K562 (cell line): ENCODE data around the gene CD14. TPM values are rescaled to one million over a fixed set of nuclear protein-coding genes. Genes with fewer than 3 reads are reported as not detected.

Experiments
- ARNT ChIP-seq, 2 experiments: fragments of 450-650 bp; IDR thresholded peaks; 2 replicates each; pipeline ENCODE4 v1.6.1; 2016; ENCODE audit warnings: mild to moderate bottlenecking in 1 of 2
- BCL6 ChIP-seq: fragments of 250-450 bp; sonication (Bioruptor Pico); IDR thresholded peaks from 2 replicates; pipeline ENCODE4 v1.4.0; 2020
- CHD1 ChIP-seq: fragments of 200-600 bp; sonication (generic); IDR thresholded peaks from one replicate; pipeline ENCODE4 v1.6.1; 2012; ENCODE audit warnings: mild to moderate bottlenecking, moderate library complexity, low read length, inconsistent platforms
- CXXC5 ChIP-seq: fragments of 250-450 bp; sonication (Bioruptor Pico); IDR thresholded peaks from 2 replicates; pipeline ENCODE4 v1.8.0; 2022; ENCODE audit warnings: inconsistent platforms, mild to moderate bottlenecking, moderate library complexity
- GABPB1 ChIP-seq: sonication (generic); formaldehyde crosslinking; IDR thresholded peaks from 2 replicates; pipeline ENCODE4 v1.8.0; 2022; ENCODE audit warnings: mild to moderate bottlenecking, missing genetic modification reagents
- HCFC1 ChIP-seq: IDR thresholded peaks from 2 replicates; pipeline ENCODE4 v1.6.1; 2012; ENCODE audit warnings: low read depth, low read length, improper control_type of control experiment
- JUN ChIP-seq, 2 experiments: sonication (generic) in 1 of 2; formaldehyde crosslinking in 1 of 2; IDR thresholded peaks; 2 replicates each; pipeline versions ENCODE4 v1.6.1 to v1.8.0; 2012 to 2022; ENCODE audit warnings: borderline replicate concordance in 2 of 2, mild to moderate bottlenecking in 2 of 2, improper control_type of control experiment in 1 of 2, low read depth in 1 of 2, low read length in 1 of 2, missing genetic modification reagents in 1 of 2
- KLF1 ChIP-seq: fragments of 450-650 bp; IDR thresholded peaks from 2 replicates; pipeline ENCODE4 v1.6.1; 2016; ENCODE audit warnings: missing genetic modification characterization, missing compliant biosample characterization
- LARP7 ChIP-seq: fragments of 450-650 bp; IDR thresholded peaks from 2 replicates; pipeline ENCODE4 v1.6.1; 2016
- MIER1 ChIP-seq: fragments of 450-650 bp; IDR thresholded peaks from 2 replicates; pipeline ENCODE4 v1.6.1; 2016; ENCODE audit warnings: antibody characterized with exemption, mild to moderate bottlenecking, low read depth
- MTA3 ChIP-seq: fragments of 450-650 bp; formaldehyde crosslinking; IDR thresholded peaks from 2 replicates; pipeline ENCODE4 v1.6.1; 2017; ENCODE audit warnings: mild to moderate bottlenecking, borderline replicate concordance
- PHB2 ChIP-seq: fragments of 450-650 bp; IDR thresholded peaks from 2 replicates; pipeline ENCODE4 v1.6.1; 2017; ENCODE audit warnings: low read depth
- POLR2AphosphoS2 ChIP-seq: IDR thresholded peaks from 2 replicates; pipeline ENCODE4 v1.6.1; 2012; ENCODE audit warnings: low read length, improper control_type of control experiment
- RCOR1 ChIP-seq, 2 experiments: IDR thresholded peaks; 2 replicates each; pipeline ENCODE4 v1.6.1; 2012; ENCODE audit warnings: low read depth in 2 of 2, low read length in 2 of 2, borderline replicate concordance in 1 of 2, improper control_type of control experiment in 1 of 2
- ZNF408 ChIP-seq: fragments of 250-450 bp; sonication (Bioruptor Pico); IDR thresholded peaks from 2 replicates; pipeline ENCODE4 v1.4.0; 2020; ENCODE audit warnings: low read depth, mild to moderate bottlenecking, moderate library complexity
- ZNF586 ChIP-seq: fragments of 450-650 bp; formaldehyde crosslinking; conservative IDR thresholded peaks from 2 replicates; pipeline ENCODE4 v1.4.0; 2020; ENCODE audit warnings: mild to moderate bottlenecking, moderate library complexity
- polyA plus RNA-seq, 8 experiments: library from polyadenylated mRNA; depleted of rRNA in 4 of 8; stranded (reverse) in 5 of 8; unstranded in 3 of 8; fragments of >200 nt; fragmentation: Nextera tagmentation in 2 of 8; fragmentation: Illumina TruSeq in 1 of 8; extraction: Ambion mirVana in 2 of 8; extraction: Trizol in 1 of 8; gene quantifications; 2 replicates each; pipeline versions ENCODE4 v1.2.1 to v1.2.3, GENCODE V29; 2011 to 2014; ENCODE audit warnings: inconsistent platforms in 1 of 8, missing spikeins in 1 of 8
- total RNA-seq, 7 experiments: library from RNA; depleted of rRNA in 6 of 7; stranded (reverse); fragments of >200 nt in 6 of 7; fragmentation: Illumina TruSeq in 2 of 7; extraction: Trizol in 2 of 7; gene quantifications; 2 replicates each; pipeline versions ENCODE4 v1.2.1 to v1.2.3, GENCODE V29; 2011 to 2021; ENCODE audit warnings: low replicate concordance in 1 of 7
- TF ChIP-seq, protein P1 (sequence below), 3 experiments: fragments of 200-800 bp in 1 of 3; fragments of 250-450 bp in 1 of 3; fragments of 450-650 bp in 1 of 3; sonication (Bioruptor Pico) in 1 of 3; sonication (Bioruptor generic) in 1 of 3; formaldehyde crosslinking in 1 of 3; IDR thresholded peaks; 2 replicates each; pipeline versions ENCODE4 v1.6.1 to v1.8.0; 2016 to 2022; ENCODE audit warnings: mild to moderate bottlenecking in 2 of 3, missing genetic modification characterization in 2 of 3, missing compliant biosample characterization in 1 of 3, moderate library complexity in 1 of 3
- TF ChIP-seq, protein P2 (sequence below), 2 experiments: fragments of 450-650 bp; conservative IDR thresholded peaks; 2 replicates each; pipeline ENCODE4 v1.6.1; 2017; ENCODE audit warnings: mild to moderate bottlenecking in 2 of 2, moderate library complexity in 2 of 2
- TF ChIP-seq, protein P3 (sequence below): fragments of 450-650 bp; formaldehyde crosslinking; IDR thresholded peaks from 2 replicates; pipeline ENCODE4 v1.4.0; 2022; ENCODE audit warnings: missing genetic modification characterization
- TF ChIP-seq, protein P4 (sequence below): fragments of 450-650 bp; formaldehyde crosslinking; IDR thresholded peaks from 2 replicates; pipeline ENCODE4 v1.4.0; 2020; ENCODE audit warnings: mild to moderate bottlenecking, moderate library complexity

CD14 gene
- total and polyA plus RNA-seq, 9 of the 15 experiments (the other 6 are each of a cell fraction or from before 2014, with no cell fraction given), result 0.07 to 0.47 (median 0.14) TPM; not detected in 2

DNA sequence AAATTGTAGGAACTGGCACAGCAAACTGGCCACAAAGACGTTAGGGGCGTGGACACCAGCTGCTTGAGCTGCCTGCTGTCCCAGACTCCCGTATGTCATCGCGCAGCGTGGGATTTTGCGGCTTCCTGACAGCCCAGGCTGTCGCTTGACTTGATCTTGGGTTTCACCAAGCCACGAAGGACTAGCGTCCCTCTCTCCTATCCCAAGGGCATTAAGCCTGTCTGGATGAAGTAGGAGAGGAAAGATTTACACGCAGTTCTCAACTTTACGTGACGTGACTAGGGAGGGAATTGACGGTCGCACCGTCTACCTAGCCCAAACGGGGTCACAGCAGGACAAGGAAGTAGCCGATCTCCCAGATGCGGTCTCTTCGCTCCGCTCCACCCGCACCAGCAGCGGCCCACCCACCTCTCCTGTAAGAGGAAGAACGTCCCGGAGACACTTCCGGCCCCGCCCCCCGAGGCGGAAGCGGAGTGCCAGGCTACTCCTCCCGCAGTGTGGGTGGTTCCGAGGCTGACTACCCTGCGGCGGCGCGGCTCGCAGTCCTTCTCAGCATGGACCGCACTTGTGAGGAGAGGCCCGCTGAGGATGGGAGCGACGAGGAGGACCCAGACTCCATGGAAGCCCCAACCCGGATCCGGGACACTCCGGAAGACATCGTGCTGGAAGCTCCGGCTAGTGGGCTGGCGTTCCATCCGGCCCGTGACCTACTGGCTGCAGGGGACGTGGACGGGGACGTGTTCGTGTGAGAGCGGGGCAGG is 31.6 kb upstream of the CD14 start, which contains the start of gene WDR55 (continued):
- TF ChIP-seq, protein P1, sequence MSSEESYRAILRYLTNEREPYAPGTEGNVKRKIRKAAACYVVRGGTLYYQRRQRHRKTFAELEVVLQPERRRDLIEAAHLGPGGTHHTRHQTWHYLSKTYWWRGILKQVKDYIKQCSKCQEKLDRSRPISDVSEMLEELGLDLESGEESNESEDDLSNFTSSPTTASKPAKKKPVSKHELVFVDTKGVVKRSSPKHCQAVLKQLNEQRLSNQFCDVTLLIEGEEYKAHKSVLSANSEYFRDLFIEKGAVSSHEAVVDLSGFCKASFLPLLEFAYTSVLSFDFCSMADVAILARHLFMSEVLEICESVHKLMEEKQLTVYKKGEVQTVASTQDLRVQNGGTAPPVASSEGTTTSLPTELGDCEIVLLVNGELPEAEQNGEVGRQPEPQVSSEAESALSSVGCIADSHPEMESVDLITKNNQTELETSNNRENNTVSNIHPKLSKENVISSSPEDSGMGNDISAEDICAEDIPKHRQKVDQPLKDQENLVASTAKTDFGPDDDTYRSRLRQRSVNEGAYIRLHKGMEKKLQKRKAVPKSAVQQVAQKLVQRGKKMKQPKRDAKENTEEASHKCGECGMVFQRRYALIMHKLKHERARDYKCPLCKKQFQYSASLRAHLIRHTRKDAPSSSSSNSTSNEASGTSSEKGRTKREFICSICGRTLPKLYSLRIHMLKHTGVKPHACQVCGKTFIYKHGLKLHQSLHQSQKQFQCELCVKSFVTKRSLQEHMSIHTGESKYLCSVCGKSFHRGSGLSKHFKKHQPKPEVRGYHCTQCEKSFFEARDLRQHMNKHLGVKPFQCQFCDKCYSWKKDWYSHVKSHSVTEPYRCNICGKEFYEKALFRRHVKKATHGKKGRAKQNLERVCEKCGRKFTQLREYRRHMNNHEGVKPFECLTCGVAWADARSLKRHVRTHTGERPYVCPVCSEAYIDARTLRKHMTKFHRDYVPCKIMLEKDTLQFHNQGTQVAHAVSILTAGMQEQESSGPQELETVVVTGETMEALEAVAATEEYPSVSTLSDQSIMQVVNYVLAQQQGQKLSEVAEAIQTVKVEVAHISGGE (CRISPR knock-in tag; IDR thresholded peaks at IDR 0.05), result peak; percentile 88 to 98 (median 88); a peak in 5 of 6 replicates
- no peak for TF ChIP-seq LARP7
- TF ChIP-seq MIER1, result no peak
- no peak for TF ChIP-seq PHB2
- TF ChIP-seq ZNF408 (CRISPR knock-in tag), result no peak
- no peak for TF ChIP-seq ZNF586 (CRISPR knock-in tag)
- peak; percentile 54 for TF ChIP-seq CHD1
- peak; percentile 96 for TF ChIP-seq GABPB1 (CRISPR knock-in tag)
- TF ChIP-seq MTA3, result peak; percentile 94
- TF ChIP-seq JUN (IDR thresholded peaks at IDR 0.05; ENCODE audit: borderline replicate concordance, low read depth, low read length), result peak; percentile 3; the same call in 1 of the 2 replicates
- no peak for TF ChIP-seq JUN (CRISPR knock-in tag; IDR thresholded peaks at IDR 0.05; ENCODE audit: borderline replicate concordance)
- peak; percentile 89 for TF ChIP-seq CXXC5
- TF ChIP-seq HCFC1, result peak; percentile 56; the same call in 1 of the 2 replicates
- TF ChIP-seq KLF1, result peak; percentile 64
- TF ChIP-seq RCOR1 (IDR thresholded peaks at IDR 0.05; ENCODE audit: borderline replicate concordance in 1 of 2, low read depth in 2 of 2, low read length in 2 of 2), result no peak; a peak in 1 of 4 replicates
- 0 out of 2 replicates have a peak, but pooled peaks have one; percentile 43 for TF ChIP-seq POLR2AphosphoS2
- TF ChIP-seq, protein P2, sequence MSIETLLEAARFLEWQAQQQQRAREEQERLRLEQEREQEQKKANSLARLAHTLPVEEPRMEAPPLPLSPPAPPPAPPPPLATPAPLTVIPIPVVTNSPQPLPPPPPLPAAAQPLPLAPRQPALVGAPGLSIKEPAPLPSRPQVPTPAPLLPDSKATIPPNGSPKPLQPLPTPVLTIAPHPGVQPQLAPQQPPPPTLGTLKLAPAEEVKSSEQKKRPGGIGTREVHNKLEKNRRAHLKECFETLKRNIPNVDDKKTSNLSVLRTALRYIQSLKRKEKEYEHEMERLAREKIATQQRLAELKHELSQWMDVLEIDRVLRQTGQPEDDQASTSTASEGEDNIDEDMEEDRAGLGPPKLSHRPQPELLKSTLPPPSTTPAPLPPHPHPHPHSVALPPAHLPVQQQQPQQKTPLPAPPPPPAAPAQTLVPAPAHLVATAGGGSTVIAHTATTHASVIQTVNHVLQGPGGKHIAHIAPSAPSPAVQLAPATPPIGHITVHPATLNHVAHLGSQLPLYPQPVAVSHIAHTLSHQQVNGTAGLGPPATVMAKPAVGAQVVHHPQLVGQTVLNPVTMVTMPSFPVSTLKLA (conservative IDR thresholded peaks at IDR 0.05), result peak; percentile 80 to 91
- TF ChIP-seq, protein P3, sequence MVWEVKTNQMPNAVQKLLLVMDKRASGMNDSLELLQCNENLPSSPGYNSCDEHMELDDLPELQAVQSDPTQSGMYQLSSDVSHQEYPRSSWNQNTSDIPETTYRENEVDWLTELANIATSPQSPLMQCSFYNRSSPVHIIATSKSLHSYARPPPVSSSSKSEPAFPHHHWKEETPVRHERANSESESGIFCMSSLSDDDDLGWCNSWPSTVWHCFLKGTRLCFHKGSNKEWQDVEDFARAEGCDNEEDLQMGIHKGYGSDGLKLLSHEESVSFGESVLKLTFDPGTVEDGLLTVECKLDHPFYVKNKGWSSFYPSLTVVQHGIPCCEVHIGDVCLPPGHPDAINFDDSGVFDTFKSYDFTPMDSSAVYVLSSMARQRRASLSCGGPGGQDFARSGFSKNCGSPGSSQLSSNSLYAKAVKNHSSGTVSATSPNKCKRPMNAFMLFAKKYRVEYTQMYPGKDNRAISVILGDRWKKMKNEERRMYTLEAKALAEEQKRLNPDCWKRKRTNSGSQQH (CRISPR knock-in tag), result 0 out of 2 replicates have a peak, but pooled peaks have one; percentile 42
- no peak for TF ChIP-seq BCL6 (CRISPR knock-in tag)
- no peak for TF ChIP-seq ARNT (IDR thresholded peaks at IDR 0.05)
- TF ChIP-seq, protein P4, sequence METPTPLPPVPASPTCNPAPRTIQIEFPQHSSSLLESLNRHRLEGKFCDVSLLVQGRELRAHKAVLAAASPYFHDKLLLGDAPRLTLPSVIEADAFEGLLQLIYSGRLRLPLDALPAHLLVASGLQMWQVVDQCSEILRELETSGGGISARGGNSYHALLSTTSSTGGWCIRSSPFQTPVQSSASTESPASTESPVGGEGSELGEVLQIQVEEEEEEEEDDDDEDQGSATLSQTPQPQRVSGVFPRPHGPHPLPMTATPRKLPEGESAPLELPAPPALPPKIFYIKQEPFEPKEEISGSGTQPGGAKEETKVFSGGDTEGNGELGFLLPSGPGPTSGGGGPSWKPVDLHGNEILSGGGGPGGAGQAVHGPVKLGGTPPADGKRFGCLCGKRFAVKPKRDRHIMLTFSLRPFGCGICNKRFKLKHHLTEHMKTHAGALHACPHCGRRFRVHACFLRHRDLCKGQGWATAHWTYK (CRISPR knock-in tag), result no peak; the same call in 1 of the 2 replicates
